GM21367 (cell line): Measurements from ENCODE around the gene ATP8A1.
"Not testable (repeated sequence)": the region's sequence is repeated elsewhere in the genome, so short reads cannot be mapped to it uniquely, and the experiment has no call there.

ENCODE experiments used
- ATAC-seq: cut with Tn5 transposase; IDR thresholded peaks from one replicate; pipeline ENCODE4 v1.9.1; 2021; ENCODE audit not compliant: unreplicated experiment

The ATP8A1 gene

DNA sequence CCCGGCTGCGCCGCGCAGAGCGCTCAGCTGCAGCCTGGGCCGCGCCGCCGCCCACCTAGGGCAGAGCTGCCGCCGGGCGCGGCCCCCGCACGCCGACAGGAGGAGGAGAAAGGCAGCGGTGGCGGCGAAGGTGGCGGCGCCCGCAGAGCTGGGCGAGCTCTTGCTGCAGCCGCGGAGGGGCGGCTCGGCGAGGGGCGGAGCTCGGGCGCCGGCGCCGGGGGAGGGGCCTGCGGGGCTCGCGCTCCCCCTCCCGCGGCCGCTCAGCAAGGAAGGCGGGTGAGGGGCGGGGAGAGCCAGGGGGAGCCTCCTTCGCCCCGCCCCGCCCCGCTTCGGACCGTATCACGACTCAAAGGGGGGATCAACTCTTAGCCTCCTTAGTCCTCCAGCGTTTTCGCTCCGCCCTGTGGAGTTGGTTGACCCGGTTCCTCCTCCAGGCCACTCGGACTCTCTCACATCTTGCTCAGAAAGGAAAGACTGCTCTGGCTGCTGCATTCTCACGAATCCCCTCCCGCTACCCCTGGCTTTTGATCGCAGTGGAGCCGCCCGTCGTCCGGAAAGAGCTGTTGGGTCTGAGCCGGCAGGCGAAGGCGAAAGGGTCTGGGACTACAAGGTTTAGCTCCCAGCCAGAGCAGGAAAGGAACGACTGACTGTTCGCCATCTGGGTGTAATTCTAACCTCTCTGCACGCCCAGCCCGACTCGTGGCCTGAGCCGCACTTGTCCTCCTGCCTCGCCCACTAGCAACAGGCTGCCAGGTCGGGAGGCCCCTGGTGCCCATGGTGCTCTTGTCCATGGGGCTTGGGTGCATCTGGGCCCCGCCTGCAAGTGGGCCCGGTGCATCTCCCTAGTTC lies at the start of gene ATP8A1:
ATP8A1 (minus strand) TSS at position 162 of the 849 bp plus-strand sequence. CDS start 232 bp downstream, outside the sequence.
- peak; percentile 68 for ATAC-seq

DNA sequence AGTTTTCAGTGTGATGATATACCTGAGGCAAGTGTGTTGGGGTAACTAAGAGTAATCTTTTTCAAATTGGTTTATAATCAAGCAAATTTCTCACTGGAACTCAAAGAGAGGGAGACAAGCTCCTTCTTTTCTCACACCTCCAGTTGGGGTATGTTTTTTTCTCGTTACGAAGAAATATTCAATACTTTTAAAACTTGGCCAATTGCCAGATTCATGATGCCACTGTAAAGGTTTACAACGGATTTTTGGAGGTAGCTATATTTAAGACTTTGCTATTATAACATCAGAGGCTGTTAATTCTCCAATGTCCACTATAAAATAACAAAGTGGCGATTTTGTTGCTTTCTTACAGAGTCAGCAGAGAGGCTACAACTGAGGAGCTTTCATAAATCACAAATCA lies 49.2 kb upstream of the ATP8A1 start:
- ATAC-seq, result no peak

DNA sequence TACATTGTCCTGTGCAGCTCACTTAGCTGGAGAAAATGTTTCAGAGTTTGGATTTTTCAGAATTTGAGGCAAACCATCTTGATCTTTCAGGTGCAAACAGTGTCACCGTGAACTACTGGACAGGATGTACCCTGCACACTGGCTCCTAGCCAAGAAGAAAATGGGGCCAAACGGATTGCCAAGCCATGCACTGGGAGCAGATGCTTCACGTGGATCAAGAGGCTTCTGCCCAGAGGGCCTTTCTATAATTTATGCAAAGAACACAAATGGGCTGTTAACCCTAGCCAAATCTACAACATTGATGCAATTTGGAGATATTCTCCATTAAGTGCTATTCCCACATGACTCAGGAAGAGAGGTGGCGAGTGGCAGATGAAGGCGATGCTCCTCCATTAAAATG lies 46.9 kb upstream of the ATP8A1 start:
- ATAC-seq, result no peak

DNA sequence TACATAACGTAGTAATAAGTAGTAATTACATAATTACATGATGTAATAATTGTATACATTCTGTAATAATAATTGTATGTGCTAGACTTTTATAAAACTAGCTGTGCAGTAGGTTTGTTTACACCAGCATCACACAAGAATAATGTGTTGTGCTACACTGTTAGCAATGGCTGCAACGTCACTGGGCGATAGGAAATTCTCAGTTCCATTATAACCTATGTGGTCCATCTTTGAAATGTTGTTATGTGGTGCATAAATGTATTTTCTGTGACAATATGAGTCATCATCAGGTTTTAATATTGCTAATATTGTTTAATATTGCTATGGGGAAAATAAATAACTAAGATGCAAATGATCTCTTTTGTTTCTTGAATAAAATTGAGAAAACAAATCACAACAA lies 46.0 kb upstream of the ATP8A1 start:
- no peak for ATAC-seq

DNA sequence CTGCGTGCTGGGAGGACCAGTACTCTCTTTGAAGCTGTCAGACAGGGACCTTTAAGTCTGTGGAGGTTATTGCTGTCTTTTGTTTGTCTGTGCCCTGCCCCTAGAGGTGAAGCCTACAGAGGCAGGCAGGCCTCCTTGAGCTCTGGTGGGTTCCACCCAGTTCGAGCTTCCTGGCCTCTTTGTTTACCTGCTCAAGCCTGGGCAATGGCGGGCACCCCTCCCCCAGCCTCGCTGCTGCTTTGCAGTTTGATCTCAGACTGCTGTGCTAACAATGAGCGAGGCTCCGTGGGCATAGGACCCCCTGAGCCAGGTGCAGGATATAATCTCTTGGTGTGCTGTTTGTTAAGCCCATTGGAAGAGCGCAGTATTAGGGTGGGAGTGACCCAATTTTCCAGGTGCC lies 44.9 kb upstream of the ATP8A1 start:
- ATAC-seq, result not testable (repeated sequence)

DNA sequence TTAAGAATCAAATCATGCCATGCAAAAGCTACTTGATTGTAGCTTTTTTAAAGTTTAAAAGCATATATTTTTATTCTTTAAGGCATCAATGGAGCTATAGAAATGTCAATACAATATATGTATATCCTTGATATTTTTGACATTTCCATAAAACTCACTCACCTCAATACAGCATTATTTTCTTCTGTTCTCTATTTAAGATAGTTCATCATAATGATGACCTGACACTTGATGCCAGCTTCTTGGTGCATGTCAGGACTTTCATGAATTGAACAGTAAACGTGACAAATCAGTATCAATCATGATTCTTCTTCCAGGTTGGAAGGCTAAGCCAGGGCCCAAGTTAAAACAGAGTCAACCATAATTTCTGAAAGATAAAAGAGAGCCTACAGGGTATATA lies 33.6 kb upstream of the ATP8A1 start:
- no peak for ATAC-seq

DNA sequence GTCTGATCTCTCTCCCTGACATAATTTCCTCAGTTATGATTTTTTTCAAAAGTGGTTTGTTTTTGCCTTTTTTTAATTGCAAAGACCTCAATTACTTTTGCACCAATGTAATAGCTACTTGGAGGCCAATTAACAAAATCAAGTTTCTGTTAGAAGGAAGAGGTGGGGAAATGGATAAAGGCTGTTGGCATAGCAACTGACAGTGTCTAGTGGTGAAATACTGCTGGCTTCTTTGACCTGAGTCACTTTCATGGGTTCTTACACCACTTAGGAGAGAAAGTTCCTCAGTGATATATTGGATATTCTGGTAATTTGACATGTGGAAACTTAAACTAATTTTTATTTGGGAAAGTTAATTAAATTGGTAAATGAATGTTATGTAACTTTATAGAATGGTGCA lies 26.5 kb upstream of the ATP8A1 start:
- no peak for ATAC-seq

DNA sequence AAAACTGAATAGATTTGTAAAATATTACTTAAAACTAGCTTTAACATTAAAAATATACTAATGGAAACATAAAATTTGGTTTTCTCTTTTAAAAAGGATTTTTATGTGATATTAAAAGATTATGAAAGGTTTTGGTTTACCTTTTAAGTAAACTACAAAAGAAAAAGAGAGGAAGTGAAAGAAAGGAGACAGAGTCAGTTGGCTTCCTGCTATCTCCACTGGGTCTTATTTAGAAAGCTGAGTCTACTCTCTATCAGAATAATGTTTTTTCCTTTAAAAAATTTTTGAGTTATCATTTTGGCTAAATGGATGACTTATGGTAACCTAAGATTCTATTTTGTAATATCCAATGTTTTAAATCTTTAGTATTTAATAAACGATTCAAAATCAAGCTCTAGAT lies 21.6 kb upstream of the ATP8A1 start:
- no peak for ATAC-seq

DNA sequence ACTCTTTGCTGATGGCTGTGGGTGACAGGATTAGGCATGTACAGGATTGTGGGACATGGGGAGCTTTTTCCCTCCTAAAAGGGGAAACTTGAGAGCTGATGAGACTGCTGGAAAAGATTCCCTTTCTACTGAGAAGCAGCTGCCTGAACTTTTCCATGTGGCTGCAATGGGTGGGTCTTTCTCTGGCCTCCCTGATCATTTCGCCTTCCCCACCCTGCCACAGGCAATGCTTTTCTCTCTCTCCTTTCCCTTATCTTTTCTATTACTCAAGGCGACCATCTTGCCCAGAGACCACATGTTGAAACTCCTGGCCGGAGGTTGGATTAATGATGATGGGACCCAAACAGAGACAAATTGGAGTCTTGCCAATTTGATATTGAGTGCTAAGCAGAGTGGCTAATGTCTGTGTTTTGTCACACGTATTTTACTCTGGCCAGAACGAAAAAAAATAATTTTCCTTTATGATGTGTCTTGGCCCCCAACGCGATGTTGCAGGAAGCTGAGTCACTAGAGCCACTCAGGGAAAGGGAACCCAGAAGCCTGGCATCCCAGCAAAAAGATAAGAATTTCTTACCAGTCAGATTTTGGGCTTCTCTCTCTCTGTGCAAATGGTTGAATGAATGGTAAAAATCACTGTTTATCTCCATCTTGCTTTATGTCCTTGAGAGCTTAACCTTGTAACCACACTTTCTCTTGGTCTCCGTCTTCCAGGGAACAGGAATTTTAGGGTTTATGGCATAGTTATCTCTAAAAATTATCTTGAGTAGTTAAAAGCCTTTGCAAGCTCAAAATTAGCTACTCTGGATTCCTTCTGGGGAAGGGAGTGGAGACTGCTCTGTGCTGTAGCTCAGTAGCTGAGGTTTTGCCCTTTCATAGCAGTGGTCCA lies 19.4 kb upstream of the ATP8A1 start:
- no peak for ATAC-seq

DNA sequence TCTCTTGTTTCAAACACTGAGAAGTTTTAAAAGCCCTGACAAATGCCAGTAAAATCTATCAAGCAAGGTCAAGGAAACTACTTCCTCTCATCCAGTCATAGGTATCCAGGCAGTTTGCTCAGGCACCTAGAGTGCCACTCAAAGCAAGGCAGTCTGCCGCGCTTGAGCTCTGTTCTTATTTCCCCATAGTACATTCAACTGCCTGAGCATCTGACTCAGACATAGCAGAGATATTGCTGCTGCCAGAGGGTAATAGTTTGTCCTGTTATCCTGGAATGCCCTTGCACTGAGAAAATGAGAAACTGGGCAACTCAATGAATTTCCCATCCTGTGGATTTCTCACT lies 16.1 kb upstream of the ATP8A1 start:
- no peak for ATAC-seq

DNA sequence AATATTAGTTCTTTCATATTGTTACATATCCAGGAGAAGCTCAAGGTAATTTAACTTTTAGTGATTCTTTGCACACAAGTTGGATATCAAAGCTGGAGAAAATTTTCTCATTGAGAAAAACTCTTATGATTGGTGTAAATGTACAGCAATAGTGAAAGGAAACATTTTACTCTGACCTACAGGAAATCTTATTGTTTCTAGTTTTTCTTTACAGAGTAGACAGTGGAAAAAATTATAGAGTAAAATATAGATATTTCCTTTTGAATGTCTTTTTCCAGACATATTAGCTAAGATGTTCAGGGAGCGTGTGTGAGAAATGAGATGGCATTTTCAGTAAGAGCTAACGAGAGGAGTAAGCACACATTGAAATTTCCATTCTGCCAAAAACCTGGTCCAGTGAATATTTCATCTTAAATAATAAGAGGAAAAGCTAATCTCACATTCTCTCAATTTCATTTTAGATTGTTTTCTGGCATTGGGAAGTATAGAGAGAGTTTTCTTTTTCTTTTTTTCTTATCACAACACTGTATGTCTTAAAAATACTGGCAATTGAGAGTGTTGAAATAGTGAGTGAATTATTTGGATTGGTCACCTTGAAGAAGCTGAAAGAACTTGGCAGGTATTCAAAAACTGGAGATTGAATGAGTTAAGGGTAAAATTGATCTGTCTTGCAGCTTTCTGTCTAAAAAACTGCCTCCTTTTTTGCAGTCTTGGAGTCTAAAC lies 15.6 kb upstream of the ATP8A1 start:
- no peak for ATAC-seq

DNA sequence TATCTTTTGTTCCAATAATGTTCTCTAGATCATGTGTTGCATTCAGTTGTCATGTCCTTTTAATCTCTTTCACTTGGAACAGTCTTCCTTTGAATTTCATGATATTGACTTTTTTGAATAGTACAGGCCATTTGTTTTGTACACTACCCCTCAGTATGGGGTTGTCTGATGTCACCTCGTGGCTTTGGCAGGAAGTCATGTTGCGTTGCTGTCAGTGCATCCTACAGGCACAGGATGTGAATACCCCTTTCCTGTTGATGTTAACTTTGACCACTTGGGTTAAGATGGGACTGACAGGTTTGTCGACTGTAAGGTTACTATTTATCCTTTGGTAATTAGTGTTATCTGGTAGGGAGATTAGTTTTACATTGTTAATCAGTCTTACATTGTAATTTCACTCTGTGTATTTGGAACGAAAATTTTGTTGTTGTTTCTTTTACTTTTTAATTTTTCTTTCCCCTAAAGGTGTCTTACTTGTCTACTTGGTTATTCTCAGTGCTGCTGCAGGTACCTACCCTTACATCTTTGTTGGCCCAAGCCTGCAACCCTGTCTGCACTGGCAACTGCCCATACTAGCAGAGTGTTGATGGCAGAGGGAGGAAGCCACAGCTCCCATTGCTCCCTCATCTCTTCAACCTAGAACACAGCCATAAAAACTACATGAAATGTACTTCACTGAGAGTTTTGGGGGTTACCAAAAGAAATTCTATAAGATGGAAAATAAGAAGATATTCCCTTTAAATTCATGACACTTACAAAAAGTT lies 14.7 kb upstream of the ATP8A1 start:
- ATAC-seq, result peak; percentile 83

DNA sequence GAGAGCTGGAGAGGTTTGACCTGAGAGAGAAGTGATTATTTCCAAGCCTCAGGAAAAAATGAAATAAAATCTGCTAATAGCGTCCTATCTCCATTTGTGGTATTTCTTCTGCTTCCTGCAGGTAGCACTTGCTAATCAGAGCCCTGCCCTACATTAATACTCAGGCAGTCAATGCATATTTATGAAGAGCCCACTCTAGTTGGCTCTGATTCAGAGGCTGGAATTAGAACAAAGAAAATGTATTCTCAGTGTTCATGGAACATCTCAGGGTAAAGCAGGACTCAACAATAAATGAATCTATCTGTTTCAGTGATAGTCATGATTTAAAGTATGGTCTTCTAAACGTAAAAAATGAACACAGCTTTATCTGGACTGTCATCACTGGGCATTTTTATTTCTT lies 1.4 kb upstream of the ATP8A1 start:
- ATAC-seq, result no peak

DNA sequence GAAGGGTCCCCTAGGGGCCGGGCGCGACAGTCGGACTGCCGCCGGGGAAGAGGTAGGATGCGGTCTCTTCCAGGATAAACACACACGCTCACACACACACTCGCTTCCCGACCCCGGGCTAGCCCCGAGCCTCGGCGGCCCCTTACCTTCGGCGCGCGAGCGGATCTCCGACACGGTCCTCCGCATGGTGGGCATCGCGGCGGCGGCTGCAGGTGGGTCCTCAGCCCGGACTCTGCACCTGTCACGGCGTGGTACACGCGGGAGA lies 294 bp downstream of the ATP8A1 start:
- ATAC-seq, result no peak

DNA sequence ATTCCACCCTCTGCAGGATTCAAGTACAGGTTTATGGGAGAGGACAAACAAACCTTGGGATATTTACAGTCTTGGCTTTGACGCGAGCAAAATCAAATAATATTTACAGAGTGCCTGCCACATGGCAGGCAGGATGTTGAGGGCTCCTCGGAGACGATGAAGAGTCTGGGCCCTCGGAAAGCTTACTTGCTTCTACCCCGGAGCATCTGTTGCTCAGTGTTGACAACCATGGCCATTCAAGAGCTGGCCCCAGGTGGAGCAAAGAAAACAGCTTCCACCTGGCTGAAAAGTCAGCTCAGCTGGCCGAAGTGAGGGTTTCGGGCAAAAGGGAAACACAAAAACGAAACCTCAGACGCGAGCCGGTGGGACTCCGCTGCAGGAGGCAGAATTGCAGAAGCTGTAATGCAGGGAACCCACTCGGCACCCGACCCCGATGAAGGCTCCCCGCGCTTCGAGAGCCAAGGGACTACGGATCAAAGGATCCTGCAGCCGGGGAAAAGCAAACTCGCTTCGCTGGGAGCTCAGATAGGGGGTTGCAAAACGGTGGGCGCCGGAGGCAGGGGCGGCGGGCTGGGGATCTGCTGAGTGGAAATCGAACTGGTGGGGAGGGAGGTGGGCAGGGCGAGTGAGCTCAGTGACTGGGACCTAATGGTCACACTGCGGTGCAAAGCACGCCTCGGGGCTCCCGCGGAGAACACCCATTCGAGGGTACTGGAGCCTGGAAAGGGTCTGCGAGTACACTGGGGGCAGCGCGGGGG lies 805 bp downstream of the ATP8A1 start:
- peak; percentile 28 for ATAC-seq

DNA sequence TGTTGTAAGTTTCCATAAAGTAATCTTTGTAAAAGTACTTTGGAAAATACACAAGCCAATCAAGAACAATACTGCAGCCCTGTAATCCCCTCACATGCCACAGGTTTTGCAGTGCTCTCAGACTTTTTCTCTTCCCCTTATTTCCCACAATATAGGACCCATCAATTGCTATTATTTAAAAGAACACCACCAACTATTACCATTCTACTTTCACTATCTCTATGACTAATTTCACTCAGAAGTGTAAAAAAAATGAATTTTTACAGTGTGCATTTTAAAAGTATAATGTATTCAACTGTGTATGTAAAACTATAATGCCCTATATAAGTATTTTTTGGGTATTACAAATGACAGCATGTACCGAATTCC lies 1.7 kb downstream of the ATP8A1 start:
- no peak for ATAC-seq

DNA sequence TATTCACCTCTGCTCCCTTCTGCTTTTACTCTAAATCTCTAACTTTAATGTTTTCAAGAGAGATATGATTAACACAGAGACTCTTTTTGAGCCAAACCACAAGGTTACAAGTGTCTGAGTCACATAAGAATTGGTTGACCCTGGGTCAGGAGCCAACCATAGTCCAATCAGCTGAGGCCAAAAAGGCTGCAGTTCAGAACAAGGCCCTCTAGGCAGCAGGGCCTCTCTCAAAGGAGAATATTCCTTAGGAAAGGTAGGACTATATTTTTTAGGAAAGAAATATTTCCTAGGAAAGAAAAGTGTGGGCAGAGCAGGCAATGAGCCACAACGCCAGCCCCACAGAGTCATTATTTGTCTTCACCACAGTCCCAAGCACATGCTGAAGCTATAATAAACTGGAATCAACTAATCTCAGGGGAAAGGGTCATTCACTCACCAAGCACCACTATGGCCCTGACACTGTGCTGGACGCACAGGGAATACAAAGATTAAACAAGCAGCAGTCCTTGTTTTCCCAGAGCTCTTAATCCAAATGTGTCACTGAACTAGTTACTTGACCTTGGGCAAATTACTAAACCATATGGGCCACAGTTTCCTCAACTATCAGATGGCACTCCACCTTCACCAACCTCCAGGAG lies 2.2 kb downstream of the ATP8A1 start:
- ATAC-seq, result no peak

DNA sequence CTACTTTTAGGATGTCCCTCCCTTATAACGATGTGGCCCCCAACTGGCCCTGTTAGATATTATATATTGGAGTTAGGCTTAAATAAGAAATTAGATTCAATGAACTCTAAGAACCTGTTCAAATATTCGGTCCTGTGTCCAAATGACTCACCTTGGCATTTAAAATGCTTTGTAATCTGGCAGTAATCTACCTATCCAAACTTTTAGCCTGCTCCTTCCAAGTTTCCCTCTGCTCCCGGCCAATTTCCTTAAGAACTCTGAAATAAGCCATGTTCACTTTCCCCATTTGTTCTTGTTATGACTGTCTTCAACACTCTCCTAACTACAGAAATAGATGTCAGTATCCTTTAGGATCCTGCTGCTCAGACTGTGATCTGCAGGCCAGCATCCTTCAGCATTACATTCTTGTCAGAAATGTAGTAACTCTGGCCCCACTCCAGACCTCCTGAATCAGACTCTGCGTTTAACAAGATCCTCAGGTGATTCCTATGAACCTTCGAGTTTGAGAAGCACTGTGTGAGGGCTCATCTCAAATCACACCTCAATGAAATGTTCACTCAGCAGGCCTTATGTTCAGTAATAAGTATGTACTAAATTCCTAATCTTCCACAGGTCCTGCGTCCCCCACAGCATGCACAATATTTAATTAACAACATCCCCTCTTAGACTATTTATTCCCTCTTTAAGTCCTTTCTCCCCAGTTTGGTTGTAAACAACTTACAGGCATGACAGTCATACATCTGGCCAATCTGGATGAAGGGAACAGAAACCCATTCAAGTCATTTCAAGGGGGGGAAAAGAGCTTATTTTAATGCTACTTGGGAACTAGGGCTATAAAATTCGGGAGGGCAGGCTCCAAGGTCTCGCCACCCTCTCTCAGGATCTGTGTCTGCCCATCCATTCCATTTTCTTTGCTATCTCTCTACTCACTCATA lies 3.0 kb downstream of the ATP8A1 start:
- no peak for ATAC-seq
